ENCODE data around the gene RAD1. TPM values are rescaled to one million over a fixed set of nuclear protein-coding genes. Genes with fewer than 3 reads are reported as not detected.

RAD1 gene
- total and polyA plus RNA-seq, 9 donors: 7.6 to 27.3 (median 18.5) TPM

DNA sequence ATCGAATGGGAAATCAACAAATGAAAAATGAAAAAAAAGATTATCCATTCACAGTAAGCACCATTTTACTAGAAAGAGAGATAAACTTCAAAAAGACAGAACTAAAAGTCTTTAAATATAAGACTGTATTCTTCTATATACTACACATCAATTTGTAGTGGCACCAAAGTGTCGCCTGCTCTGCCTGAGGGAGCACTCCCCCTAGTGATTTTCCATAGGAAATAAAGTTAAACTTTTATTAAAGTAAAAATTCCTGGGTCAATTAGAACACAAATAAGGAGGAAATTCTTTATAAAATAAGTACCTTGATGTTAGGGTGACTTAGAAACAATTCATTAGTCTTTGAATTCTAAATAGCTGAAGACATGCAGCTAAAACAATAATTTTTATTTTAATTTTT is 9.7 kb downstream of the RAD1 start:
- Histone ChIP-seq H3K4me1 (ENCODE audit: insufficient read depth) (no peaks in the 10 kb centered on the region), H3K9me3 (no peaks in the 10 kb centered on the region), H3K36me3 (no peaks in the 10 kb centered on the region), H3K4me3 (no peak overlapping the region), H3K27ac (no peak overlapping the region), H3K27me3 (no peaks in the 10 kb centered on the region)
- TF ChIP-seq EP300 (IDR thresholded peaks at IDR 0.05) (no peak), POLR2A (IDR thresholded peaks at IDR 0.05) (no peak)
- TF ChIP-seq, protein P1, sequence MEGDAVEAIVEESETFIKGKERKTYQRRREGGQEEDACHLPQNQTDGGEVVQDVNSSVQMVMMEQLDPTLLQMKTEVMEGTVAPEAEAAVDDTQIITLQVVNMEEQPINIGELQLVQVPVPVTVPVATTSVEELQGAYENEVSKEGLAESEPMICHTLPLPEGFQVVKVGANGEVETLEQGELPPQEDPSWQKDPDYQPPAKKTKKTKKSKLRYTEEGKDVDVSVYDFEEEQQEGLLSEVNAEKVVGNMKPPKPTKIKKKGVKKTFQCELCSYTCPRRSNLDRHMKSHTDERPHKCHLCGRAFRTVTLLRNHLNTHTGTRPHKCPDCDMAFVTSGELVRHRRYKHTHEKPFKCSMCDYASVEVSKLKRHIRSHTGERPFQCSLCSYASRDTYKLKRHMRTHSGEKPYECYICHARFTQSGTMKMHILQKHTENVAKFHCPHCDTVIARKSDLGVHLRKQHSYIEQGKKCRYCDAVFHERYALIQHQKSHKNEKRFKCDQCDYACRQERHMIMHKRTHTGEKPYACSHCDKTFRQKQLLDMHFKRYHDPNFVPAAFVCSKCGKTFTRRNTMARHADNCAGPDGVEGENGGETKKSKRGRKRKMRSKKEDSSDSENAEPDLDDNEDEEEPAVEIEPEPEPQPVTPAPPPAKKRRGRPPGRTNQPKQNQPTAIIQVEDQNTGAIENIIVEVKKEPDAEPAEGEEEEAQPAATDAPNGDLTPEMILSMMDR (IDR thresholded peaks at IDR 0.05): no peak
- WGBS, 3 donors: 76 to 89% (median 81%) methylated on average over 2 of the region's 2 CpGs
- intact Hi-C loops (cut with DNase I): no loop called here
- no peak for DNase-seq

DNA sequence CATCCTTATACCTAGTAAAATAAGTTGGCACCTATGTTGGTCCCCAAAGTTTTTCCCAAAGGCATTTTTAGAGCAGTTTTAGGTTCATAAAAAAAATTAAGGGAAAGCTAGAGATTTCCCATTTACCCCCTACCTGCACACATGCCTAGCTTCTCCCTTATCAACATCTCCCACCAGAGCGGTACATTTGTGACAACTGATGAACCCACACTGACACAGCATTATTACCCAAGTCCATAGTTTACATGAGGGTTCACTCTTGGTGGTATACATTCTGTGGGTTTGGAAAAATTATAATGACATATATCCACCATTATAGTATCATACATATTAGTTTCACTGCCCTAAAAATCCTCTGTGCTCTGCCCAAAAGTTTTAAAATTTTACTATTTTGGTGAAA is 12.0 kb downstream of the RAD1 start:
- intact Hi-C loops (cut with DNase I): no loop called here
- no peaks in the 10 kb centered on the region for H3K36me3 ChIP-seq
- no peaks in the 10 kb centered on the region for H3K9me3 ChIP-seq
- WGBS, 3 donors: 52 to 100% (median 95%) methylated on average over 1 of the region's 1 CpG
- TF ChIP-seq POLR2A (IDR thresholded peaks at IDR 0.05) (no peak), EP300 (IDR thresholded peaks at IDR 0.05) (no peak)
- TF ChIP-seq, protein P1 (IDR thresholded peaks at IDR 0.05): no peak
- H3K4me3 ChIP-seq: no peak overlapping the region
- no peak overlapping the region for H3K27ac ChIP-seq
- no peaks in the 10 kb centered on the region for H3K4me1 ChIP-seq (ENCODE audit: insufficient read depth)
- no peak for DNase-seq
- H3K27me3 ChIP-seq: no peaks in the 10 kb centered on the region

DNA sequence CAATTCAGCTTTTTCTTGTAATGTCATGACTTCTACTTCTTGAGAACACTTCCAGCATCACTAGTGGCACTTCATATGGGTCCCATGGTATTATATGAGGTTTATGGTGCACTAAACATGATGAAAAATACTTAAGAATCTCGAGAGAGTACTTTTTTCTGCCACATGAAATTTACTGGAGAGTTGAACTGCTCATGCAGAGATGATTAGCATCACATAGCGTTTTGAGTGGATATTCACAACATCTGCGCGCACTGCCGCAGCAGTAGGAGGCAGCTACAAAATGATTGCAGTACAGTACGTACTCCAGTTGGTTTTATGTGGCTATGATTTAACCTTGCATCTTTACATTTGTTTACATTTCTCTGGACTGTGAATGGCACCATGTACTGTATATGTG is 14.7 kb downstream of the RAD1 start:
- 90 to 91% (median 91%) methylated on average over 6 of the region's 6 CpGs for WGBS, 3 donors
- TF ChIP-seq EP300 (IDR thresholded peaks at IDR 0.05): no peak
- TF ChIP-seq, protein P1 (IDR thresholded peaks at IDR 0.05): no peak
- no peak for TF ChIP-seq POLR2A (IDR thresholded peaks at IDR 0.05)
- Histone ChIP-seq H3K9me3 (no peaks in the 10 kb centered on the region), H3K4me1 (ENCODE audit: insufficient read depth) (no peaks in the 10 kb centered on the region), H3K4me3 (no peak overlapping the region), H3K27me3 (no peaks in the 10 kb centered on the region), H3K36me3 (no peaks in the 10 kb centered on the region), H3K27ac (no peak overlapping the region)
- no peak for DNase-seq
- intact Hi-C loops (cut with DNase I): no loop called here

DNA sequence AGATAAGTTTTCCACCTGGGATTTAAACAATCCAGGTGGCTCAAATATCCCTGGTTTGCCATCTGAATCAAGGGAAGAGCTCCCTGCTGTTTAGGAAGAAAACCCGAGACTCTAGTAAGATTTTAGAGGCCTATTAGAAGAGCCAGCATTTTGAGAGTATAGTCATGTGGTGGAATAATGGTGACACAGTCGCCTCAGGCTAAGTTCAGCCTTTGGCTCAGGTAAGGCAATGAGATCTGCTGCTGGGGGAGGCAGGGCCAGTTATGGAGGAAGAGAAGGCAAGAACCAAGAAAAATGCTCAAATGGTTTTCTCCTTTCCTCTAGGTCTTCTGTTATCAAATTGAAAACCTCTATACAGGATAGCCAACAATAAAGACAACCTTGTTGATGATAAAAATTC is 16.2 kb downstream of the RAD1 start:
- Histone ChIP-seq H3K9me3 (no peaks in the 10 kb centered on the region), H3K27ac (no peak overlapping the region), H3K36me3 (no peaks in the 10 kb centered on the region), H3K27me3 (no peaks in the 10 kb centered on the region), H3K4me1 (ENCODE audit: insufficient read depth) (no peaks in the 10 kb centered on the region), H3K4me3 (no peak overlapping the region)
- 95 to 96% (median 96%) methylated on average over 2 of the region's 2 CpGs for WGBS, 3 donors
- TF ChIP-seq EP300 (IDR thresholded peaks at IDR 0.05) (no peak), POLR2A (IDR thresholded peaks at IDR 0.05) (no peak)
- TF ChIP-seq, protein P1 (IDR thresholded peaks at IDR 0.05): no peak
- intact Hi-C loops (cut with DNase I): loop anchor here in 3 of 4 donors (2.0 to 5.0 kb wide), 3 partner anchors 376 to 417 kb away; no protein-coding TSS in a partner anchor
- DNase-seq: no peak
